ENCODE results near the gene ZNF407.

DNA sequence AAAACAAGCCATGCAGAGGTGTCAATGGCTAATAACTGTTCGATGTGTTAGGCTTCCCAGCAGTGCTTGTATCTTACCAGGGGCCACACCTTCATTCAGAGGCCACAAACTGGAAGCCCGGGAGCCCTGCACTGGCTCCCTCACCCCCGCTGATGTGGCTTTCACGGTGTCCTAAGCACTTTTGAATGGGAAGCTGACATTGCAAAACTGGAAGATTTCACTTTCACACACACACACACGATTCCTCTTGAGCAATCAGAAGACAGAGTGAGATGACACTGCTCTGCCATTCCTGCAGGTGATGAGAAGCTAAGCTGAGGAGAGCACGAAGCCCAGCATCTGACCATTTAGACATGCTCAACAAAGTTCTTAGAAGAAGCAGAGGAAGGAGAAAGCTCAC is 8.6 kb upstream of the ZNF407 start:
- TF ChIP-seq, protein P1, sequence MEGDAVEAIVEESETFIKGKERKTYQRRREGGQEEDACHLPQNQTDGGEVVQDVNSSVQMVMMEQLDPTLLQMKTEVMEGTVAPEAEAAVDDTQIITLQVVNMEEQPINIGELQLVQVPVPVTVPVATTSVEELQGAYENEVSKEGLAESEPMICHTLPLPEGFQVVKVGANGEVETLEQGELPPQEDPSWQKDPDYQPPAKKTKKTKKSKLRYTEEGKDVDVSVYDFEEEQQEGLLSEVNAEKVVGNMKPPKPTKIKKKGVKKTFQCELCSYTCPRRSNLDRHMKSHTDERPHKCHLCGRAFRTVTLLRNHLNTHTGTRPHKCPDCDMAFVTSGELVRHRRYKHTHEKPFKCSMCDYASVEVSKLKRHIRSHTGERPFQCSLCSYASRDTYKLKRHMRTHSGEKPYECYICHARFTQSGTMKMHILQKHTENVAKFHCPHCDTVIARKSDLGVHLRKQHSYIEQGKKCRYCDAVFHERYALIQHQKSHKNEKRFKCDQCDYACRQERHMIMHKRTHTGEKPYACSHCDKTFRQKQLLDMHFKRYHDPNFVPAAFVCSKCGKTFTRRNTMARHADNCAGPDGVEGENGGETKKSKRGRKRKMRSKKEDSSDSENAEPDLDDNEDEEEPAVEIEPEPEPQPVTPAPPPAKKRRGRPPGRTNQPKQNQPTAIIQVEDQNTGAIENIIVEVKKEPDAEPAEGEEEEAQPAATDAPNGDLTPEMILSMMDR (IDR thresholded peaks at IDR 0.05) = no peak
- TF ChIP-seq POLR2A (IDR thresholded peaks at IDR 0.05) = no peak
